ENCODE measurements around the gene EIF4G3.
"Not testable (repeated sequence)": the region's sequence is repeated elsewhere in the genome, so short reads cannot be mapped to it uniquely, and the experiment has no call there.

Gene EIF4G3

DNA sequence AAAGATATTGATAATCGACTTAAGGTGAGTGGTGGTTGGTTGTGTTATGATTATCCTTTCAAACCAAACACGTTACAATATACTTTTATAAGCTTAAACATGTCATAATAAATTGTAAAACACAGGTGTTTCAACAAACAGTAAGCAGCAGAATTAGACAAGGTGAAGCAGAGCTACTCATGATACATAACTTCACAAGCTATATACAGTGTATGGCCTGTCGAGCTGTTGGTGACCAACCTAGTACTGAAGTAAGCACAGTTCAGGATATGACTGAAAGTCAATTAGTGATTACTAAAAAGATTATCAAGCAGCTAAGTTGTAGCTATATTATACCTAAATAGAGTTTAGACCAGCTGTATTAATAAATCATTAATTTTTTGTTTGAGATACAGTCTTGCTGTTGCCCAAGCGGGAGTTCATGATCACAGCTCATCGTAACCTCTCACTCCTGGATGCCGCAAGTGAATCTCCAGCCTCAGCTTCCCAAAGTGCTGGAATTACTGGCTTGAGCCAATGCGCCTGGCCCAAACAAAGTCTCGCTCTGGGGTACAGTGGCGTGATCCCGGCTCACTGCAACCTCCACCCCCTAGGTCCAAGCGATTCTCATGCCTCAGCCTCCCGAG lies 148.1 kb downstream of the EIF4G3 start:
- Histone ChIP-seq H3K27me3 (ENCODE audit: insufficient read depth, low read length) (no peaks in the 10 kb centered on the region), H3K9ac (ENCODE audit: low read length) (no peak overlapping the region), H3K79me2 (ENCODE audit: insufficient read depth, low read length) (no peaks in the 10 kb centered on the region), H4K20me1 (ENCODE audit: insufficient read depth, low read length) (no peaks in the 10 kb centered on the region), H3K4me1 (ENCODE audit: insufficient read depth, low read length, severe bottlenecking) (no peaks in the 10 kb centered on the region), H2AFZ (ENCODE audit: low read length) (no peak overlapping the region), H3K9me3 (ENCODE audit: low read length) (no peaks in the 10 kb centered on the region), H3F3A (ENCODE audit: insufficient read depth, low read length) (peaks cover 6% of the 10 kb centered on the region; the same call in 1 of the 2 replicates), H3K4me2 (ENCODE audit: low read length) (no peak overlapping the region), H3K27ac (ENCODE audit: low read depth, low read length, poor library complexity, severe bottlenecking) (no peak overlapping the region), H3K9me2 (ENCODE audit: low read depth, low read length) (no peaks in the 10 kb centered on the region), H3K4me3 (ENCODE audit: low read depth, low read length, poor library complexity, severe bottlenecking) (no peak overlapping the region), H3K36me3 (ENCODE audit: insufficient read depth, low read length) (peaks cover 9% of the 10 kb centered on the region)
- no peak for TF ChIP-seq EZH2 (IDR thresholded peaks at IDR 0.05; ENCODE audit: borderline replicate concordance, low read length)
- TF ChIP-seq, protein P1, sequence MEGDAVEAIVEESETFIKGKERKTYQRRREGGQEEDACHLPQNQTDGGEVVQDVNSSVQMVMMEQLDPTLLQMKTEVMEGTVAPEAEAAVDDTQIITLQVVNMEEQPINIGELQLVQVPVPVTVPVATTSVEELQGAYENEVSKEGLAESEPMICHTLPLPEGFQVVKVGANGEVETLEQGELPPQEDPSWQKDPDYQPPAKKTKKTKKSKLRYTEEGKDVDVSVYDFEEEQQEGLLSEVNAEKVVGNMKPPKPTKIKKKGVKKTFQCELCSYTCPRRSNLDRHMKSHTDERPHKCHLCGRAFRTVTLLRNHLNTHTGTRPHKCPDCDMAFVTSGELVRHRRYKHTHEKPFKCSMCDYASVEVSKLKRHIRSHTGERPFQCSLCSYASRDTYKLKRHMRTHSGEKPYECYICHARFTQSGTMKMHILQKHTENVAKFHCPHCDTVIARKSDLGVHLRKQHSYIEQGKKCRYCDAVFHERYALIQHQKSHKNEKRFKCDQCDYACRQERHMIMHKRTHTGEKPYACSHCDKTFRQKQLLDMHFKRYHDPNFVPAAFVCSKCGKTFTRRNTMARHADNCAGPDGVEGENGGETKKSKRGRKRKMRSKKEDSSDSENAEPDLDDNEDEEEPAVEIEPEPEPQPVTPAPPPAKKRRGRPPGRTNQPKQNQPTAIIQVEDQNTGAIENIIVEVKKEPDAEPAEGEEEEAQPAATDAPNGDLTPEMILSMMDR (IDR thresholded peaks at IDR 0.05; ENCODE audit: low read length): no peak

DNA sequence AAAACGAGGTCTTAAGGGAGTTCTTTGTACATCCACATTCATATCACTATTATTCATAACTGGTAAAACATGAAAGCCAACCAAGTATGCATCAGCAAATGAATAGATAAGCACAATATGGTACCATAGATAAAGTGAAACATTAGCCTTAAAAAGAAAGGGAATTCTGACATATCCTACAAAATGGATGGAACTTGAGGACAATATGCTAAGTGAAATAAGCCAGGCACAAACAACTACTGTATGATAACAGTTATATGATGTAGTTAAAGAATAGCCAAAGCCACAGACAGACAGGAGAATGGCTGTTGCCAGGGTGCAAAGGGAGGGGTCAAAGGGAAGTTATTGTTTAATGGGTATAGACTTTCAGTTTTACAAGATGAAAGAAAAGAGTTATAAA lies 148.9 kb downstream of the EIF4G3 start:
- Histone ChIP-seq H3K4me3 (ENCODE audit: low read depth, low read length, poor library complexity, severe bottlenecking) (no peak overlapping the region), H2AFZ (ENCODE audit: low read length) (no peak overlapping the region), H3F3A (ENCODE audit: insufficient read depth, low read length) (peaks cover 4% of the 10 kb centered on the region; the same call in 1 of the 2 replicates), H3K79me2 (ENCODE audit: insufficient read depth, low read length) (no peaks in the 10 kb centered on the region), H4K20me1 (ENCODE audit: insufficient read depth, low read length) (no peaks in the 10 kb centered on the region), H3K4me2 (ENCODE audit: low read length) (no peak overlapping the region), H3K36me3 (ENCODE audit: insufficient read depth, low read length) (peaks cover 9% of the 10 kb centered on the region), H3K27ac (ENCODE audit: low read depth, low read length, poor library complexity, severe bottlenecking) (no peak overlapping the region), H3K9me3 (ENCODE audit: low read length) (no peaks in the 10 kb centered on the region), H3K9me2 (ENCODE audit: low read depth, low read length) (no peaks in the 10 kb centered on the region), H3K27me3 (ENCODE audit: insufficient read depth, low read length) (no peaks in the 10 kb centered on the region), H3K9ac (ENCODE audit: low read length) (no peak overlapping the region), H3K4me1 (ENCODE audit: insufficient read depth, low read length, severe bottlenecking) (peaks cover 2% of the 10 kb centered on the region)
- TF ChIP-seq EZH2 (IDR thresholded peaks at IDR 0.05; ENCODE audit: borderline replicate concordance, low read length): no peak
- TF ChIP-seq, protein P1 (IDR thresholded peaks at IDR 0.05; ENCODE audit: low read length): no peak

GRCh38 chr1:21024918-21025317 lies 151.8 kb downstream of the EIF4G3 start:
- no peak overlapping the region for H2AFZ ChIP-seq (ENCODE audit: low read length)
- no peaks in the 10 kb centered on the region for H3K9me3 ChIP-seq (ENCODE audit: low read length)
- H3F3A ChIP-seq (ENCODE audit: insufficient read depth, low read length): 0 out of 2 replicates have a peak, but pooled peaks cover 3% of the 10 kb centered on the region
- H3K27me3 ChIP-seq (ENCODE audit: insufficient read depth, low read length): no peaks in the 10 kb centered on the region
- TF ChIP-seq, protein P1 (IDR thresholded peaks at IDR 0.05; ENCODE audit: low read length): no peak
- no peak for TF ChIP-seq EZH2 (IDR thresholded peaks at IDR 0.05; ENCODE audit: borderline replicate concordance, low read length)
- no peak overlapping the region for H3K4me2 ChIP-seq (ENCODE audit: low read length)
- no peaks in the 10 kb centered on the region for H3K9me2 ChIP-seq (ENCODE audit: low read depth, low read length)
- H4K20me1 ChIP-seq (ENCODE audit: insufficient read depth, low read length): no peaks in the 10 kb centered on the region
- no peak overlapping the region for H3K27ac ChIP-seq (ENCODE audit: low read depth, low read length, poor library complexity, severe bottlenecking)
- no peak overlapping the region for H3K4me3 ChIP-seq (ENCODE audit: low read depth, low read length, poor library complexity, severe bottlenecking)
- H3K79me2 ChIP-seq (ENCODE audit: insufficient read depth, low read length): peaks cover 5% of the 10 kb centered on the region; the same call in 1 of the 2 replicates
- H3K36me3 ChIP-seq (ENCODE audit: insufficient read depth, low read length): peaks cover 9% of the 10 kb centered on the region
- H3K4me1 ChIP-seq (ENCODE audit: insufficient read depth, low read length, severe bottlenecking): peaks cover 13% of the 10 kb centered on the region
- H3K9ac ChIP-seq (ENCODE audit: low read length): no peak overlapping the region

DNA sequence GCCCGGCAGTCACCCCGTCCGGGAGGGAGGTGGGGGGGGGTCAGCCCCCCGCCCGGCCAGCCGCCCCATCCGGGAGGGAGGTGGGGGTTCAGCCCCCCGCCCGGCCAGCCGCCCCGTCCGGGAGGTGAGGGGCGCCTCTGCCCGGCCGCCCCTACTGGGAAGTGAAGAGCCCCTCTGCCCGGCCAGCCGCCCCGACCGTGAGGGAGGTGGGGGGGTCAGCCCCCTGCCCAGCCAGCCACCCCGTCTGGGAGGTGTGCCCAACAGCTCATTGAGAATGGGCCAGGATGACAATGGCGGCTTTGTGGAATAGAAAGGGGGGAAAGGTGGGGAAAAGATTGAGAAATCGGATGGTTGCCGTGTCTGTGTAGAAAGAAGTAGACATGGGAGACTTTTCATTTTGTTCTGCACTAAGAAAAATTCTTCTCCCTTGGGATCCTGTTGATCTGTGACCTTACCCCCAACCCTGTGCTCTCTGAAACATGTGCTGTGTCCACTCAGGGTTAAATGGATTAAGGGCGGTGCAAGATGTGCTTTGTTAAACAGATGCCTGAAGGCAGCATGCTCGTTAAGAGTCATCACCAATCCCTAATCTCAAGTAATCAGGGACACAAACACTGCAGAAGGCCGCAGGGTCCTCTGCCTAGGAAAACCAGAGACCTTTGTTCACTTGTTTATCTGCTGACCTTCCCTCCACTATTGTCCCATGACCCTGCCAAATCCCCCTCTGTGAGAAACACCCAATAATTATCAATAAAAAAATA lies 152.4 kb downstream of the EIF4G3 start:
- not testable (repeated sequence) for H3K9ac ChIP-seq (ENCODE audit: low read length); H2AFZ ChIP-seq (ENCODE audit: low read length); H3K4me3 ChIP-seq (ENCODE audit: low read depth, low read length, poor library complexity, severe bottlenecking); H3K4me2 ChIP-seq (ENCODE audit: low read length); H3K79me2 ChIP-seq (ENCODE audit: insufficient read depth, low read length); H3K27ac ChIP-seq (ENCODE audit: low read depth, low read length, poor library complexity, severe bottlenecking); H4K20me1 ChIP-seq (ENCODE audit: insufficient read depth, low read length); H3K9me2 ChIP-seq (ENCODE audit: low read depth, low read length); H3K27me3 ChIP-seq (ENCODE audit: insufficient read depth, low read length); H3F3A ChIP-seq (ENCODE audit: insufficient read depth, low read length); H3K36me3 ChIP-seq (ENCODE audit: insufficient read depth, low read length); H3K9me3 ChIP-seq (ENCODE audit: low read length)
- peaks cover 13% of the 10 kb centered on the region for H3K4me1 ChIP-seq (ENCODE audit: insufficient read depth, low read length, severe bottlenecking)

Data from OCI-LY1 (cell line).